SU-DHL-6 (cell line): ENCODE measurements around the gene ADGRD1.

ENCODE experiments used
- H2AFZ ChIP-seq: fragments of 200-600 bp; sonication (generic); 2 replicates; pipeline ENCODE4 v1.6.1; 2014; ENCODE audit warnings: low read depth, mild to moderate bottlenecking, moderate library complexity, mixed read lengths, antibody characterized with exemption, low read length; ENCODE audit not compliant: severe bottlenecking
- H3F3A ChIP-seq: fragments of 200-600 bp; shearing (Covaris generic); 2 replicates; pipeline ENCODE4 v1.6.0; 2016; ENCODE audit warnings: antibody characterized with exemption, mild to moderate bottlenecking; ENCODE audit not compliant: insufficient read depth
- H3K27ac ChIP-seq: fragments of 200-600 bp; sonication (generic); 2 replicates; pipeline ENCODE4 v1.5.1; 2016; ENCODE audit warnings: low read depth, mild to moderate bottlenecking, low read length, moderate library complexity, mixed read lengths
- H3K27me3 ChIP-seq: fragments of 200-600 bp; sonication (generic), shearing (Covaris generic); 2 replicates; pipeline ENCODE4 v1.6.0; 2014; ENCODE audit warnings: mild to moderate bottlenecking, low read length
- H3K36me3 ChIP-seq: fragments of 200-600 bp; sonication (generic); 2 replicates; pipeline ENCODE4 v1.6.1; 2014; ENCODE audit warnings: mild to moderate bottlenecking, low read length, mixed read lengths
- H3K4me2 ChIP-seq: fragments of 300-600, 200-600 bp; shearing (Covaris generic), sonication (generic); 2 replicates; pipeline ENCODE4 v1.6.0; 2014; ENCODE audit warnings: low read length, low read depth, mild to moderate bottlenecking; ENCODE audit not compliant: poor library complexity, severe bottlenecking
- H3K4me3 ChIP-seq: fragments of 200-600 bp; sonication (generic); 2 replicates; pipeline ENCODE4 v1.5.1; 2014; ENCODE audit warnings: antibody characterized with exemption, low read length, mild to moderate bottlenecking, mixed read lengths; ENCODE audit not compliant: insufficient read depth, poor library complexity, severe bottlenecking
- H3K79me2 ChIP-seq: fragments of 200-600 bp; sonication (generic); 2 replicates; pipeline ENCODE4 v1.6.1; 2014; ENCODE audit warnings: mild to moderate bottlenecking, low read length, moderate library complexity; ENCODE audit not compliant: insufficient read depth
- H3K9ac ChIP-seq: fragments of 200-600 bp; sonication (generic); 2 replicates; pipeline ENCODE4 v1.7.0; 2014; ENCODE audit warnings: mild to moderate bottlenecking, low read length
- H3K9me2 ChIP-seq: fragments of 200-600 bp; sonication (generic); replicated peaks from 2 replicates; pipeline ENCODE4 v1.6.1; 2014; ENCODE audit warnings: low read length; ENCODE audit not compliant: insufficient read depth
- H3K9me3 ChIP-seq: fragments of 200-600 bp; sonication (generic); 2 replicates; pipeline ENCODE4 v1.6.1; 2014; ENCODE audit warnings: low read length, mixed read lengths; ENCODE audit not compliant: insufficient read depth
- H4K20me1 ChIP-seq: fragments of 200-600 bp; sonication (generic); 2 replicates; pipeline ENCODE4 v1.6.1; 2014; ENCODE audit warnings: low read depth, mild to moderate bottlenecking, antibody characterized with exemption, low read length, moderate library complexity, mixed read lengths
- EZH2phosphoT487 ChIP-seq: fragments of 200-600 bp; sonication (generic), shearing (Covaris generic); conservative IDR thresholded peaks from 2 replicates; pipeline ENCODE4 v1.6.1; 2018; ENCODE audit warnings: mild to moderate bottlenecking, antibody characterized with exemption, low read length, moderate library complexity, mixed read lengths
- TF ChIP-seq, protein P1 (sequence below): fragments of 200-600 bp; sonication (generic); IDR thresholded peaks from one replicate; pipeline ENCODE4 v1.5.1; 2017; ENCODE audit warnings: antibody characterized with exemption, mild to moderate bottlenecking, low read length, moderate library complexity; ENCODE audit not compliant: insufficient read depth, poor library complexity, severe bottlenecking

The ADGRD1 gene

DNA sequence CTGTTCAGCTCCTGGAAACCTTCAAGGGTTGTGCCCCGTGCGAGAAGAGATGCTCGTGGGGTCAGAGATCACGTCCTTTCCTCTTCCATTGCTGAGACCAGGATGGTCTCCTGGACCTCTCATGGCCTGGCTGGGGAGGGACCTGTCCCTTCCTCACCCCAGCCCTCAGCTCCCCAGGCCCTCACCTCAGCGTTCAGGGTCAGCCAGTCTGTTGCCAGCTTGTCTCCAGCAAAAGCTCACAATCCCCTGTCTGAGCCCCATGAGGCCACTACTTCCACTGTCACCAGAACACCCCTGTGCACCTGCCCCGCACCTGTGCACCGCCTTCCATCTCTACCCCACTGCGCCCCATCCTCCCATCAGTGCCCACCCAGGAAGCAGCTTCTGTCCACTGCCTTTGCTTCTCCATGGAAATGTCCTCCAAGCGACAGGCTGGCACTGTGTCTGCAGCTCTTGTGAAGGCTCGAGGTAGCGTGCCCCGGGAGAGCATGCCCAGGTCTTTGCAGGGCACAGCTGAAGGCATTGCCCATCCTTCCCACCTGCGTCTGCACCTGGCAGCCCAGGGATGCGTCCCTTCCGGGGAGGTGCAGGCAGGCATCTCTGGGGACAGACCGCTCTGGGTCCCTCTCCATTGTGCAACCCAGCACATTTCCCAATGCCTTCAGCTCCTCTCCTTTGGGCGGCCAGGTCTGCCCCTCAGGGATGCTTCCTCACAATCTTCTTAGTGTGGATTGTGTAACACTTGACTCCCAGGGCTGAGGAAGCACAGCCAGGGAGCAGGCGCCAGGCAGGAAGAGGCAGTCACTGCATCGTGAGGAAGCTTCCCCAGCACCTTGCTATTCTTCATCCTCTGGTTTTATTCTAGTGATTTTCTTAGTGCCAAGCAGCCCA is 179.6 kb downstream of the ADGRD1 start:
- Histone ChIP-seq H3K9me2 (no peaks in the 10 kb centered on the region), H4K20me1 (no peaks in the 10 kb centered on the region), H3K4me3 (no peak overlapping the region), H3K9me3 (no peaks in the 10 kb centered on the region), H3K36me3 (no peaks in the 10 kb centered on the region), H3K9ac (no peak overlapping the region), H3K79me2 (no peaks in the 10 kb centered on the region), H3F3A (no peaks in the 10 kb centered on the region), H3K27me3 (no peaks in the 10 kb centered on the region), H3K27ac (no peak overlapping the region), H3K4me2 (no peak overlapping the region), H2AFZ (no peak overlapping the region)
- TF ChIP-seq, protein P1, sequence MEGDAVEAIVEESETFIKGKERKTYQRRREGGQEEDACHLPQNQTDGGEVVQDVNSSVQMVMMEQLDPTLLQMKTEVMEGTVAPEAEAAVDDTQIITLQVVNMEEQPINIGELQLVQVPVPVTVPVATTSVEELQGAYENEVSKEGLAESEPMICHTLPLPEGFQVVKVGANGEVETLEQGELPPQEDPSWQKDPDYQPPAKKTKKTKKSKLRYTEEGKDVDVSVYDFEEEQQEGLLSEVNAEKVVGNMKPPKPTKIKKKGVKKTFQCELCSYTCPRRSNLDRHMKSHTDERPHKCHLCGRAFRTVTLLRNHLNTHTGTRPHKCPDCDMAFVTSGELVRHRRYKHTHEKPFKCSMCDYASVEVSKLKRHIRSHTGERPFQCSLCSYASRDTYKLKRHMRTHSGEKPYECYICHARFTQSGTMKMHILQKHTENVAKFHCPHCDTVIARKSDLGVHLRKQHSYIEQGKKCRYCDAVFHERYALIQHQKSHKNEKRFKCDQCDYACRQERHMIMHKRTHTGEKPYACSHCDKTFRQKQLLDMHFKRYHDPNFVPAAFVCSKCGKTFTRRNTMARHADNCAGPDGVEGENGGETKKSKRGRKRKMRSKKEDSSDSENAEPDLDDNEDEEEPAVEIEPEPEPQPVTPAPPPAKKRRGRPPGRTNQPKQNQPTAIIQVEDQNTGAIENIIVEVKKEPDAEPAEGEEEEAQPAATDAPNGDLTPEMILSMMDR, result no peak
- TF ChIP-seq EZH2phosphoT487, result no peak

DNA sequence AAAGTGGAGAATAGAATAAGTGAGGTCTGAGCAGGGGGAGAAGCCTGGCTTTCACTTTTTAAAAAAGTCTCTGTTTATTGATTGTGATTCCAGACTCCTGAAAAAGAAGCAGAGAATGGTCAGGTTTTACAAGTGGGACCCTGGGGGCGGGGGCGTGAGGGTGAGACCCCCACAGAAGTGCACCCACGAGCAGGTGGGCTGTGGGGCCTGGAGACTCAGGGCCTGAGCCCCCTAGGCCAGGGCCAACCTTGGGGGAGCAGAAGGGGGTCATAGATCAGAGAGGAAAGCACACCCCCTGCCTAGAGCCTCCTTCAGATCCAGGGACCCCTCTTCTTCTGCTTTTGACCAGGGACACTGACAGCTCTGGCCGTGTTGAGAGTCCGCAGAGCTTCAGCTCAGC is 180.3 kb downstream of the ADGRD1 start:
- Histone ChIP-seq H3K27me3 (no peaks in the 10 kb centered on the region), H3K9ac (no peak overlapping the region), H3K79me2 (no peaks in the 10 kb centered on the region), H3F3A (no peaks in the 10 kb centered on the region), H3K4me3 (no peak overlapping the region), H3K9me2 (no peaks in the 10 kb centered on the region), H3K4me2 (no peak overlapping the region), H3K36me3 (no peaks in the 10 kb centered on the region), H3K9me3 (no peaks in the 10 kb centered on the region), H4K20me1 (no peaks in the 10 kb centered on the region), H2AFZ (no peak overlapping the region), H3K27ac (no peak overlapping the region)
- TF ChIP-seq, protein P1, result no peak
- TF ChIP-seq EZH2phosphoT487, result no peak

DNA sequence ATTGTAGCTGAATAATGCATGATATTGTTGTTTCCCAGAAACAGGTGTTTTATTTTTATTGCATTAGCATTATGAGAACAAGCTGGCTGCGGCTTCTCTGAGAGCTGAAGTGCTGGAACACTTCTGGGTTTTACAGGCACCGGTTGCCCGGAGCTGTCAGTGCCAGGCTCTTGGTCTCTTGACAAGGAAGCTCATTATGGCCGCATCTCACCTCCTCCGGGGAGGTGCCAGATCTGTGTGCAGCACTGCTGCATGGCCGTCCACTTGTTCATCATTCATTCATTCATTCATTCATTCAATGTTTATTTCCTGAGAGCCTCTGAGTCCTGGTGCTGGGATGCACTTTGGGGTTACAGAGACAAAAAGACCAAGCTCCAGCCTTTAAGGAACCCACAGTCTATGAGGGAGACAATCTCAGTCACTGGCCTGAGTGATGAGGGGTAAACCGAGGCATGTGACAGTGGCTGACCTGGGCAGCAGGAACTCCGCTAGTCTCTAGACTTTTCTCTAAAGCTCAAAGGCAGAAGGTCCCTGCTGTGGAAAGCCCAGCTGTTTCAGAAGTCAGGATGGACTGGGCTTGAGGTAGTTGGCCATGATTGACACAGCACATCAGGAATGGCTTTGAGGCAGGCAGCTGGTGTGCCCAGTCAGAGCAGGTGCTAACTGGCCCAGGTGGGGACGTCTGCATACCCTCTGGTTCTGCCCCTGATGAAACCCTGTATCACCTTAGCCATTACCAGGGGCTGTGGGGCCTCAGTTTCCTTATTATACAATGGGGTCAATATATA is 181.0 kb downstream of the ADGRD1 start:
- no peaks in the 10 kb centered on the region for H3K79me2 ChIP-seq
- H3K9ac ChIP-seq, result no peak overlapping the region

More for the DNA sequence above, 181.0 kb downstream of the ADGRD1 start:
- no peaks in the 10 kb centered on the region for H3K36me3 ChIP-seq
- no peaks in the 10 kb centered on the region for H3K9me2 ChIP-seq
- H3K27me3 ChIP-seq, result no peaks in the 10 kb centered on the region
- H4K20me1 ChIP-seq, result no peaks in the 10 kb centered on the region
- TF ChIP-seq, protein P1, result no peak
- TF ChIP-seq EZH2phosphoT487, result no peak
- H3K4me2 ChIP-seq, result no peak overlapping the region
- no peaks in the 10 kb centered on the region for H3F3A ChIP-seq
- no peak overlapping the region for H3K27ac ChIP-seq
- H3K4me3 ChIP-seq, result no peak overlapping the region
- H2AFZ ChIP-seq, result no peak overlapping the region
- H3K9me3 ChIP-seq, result no peaks in the 10 kb centered on the region
